Measurements from ENCODE around the gene FGD2.

The FGD2 gene

GRCh38 chr6:36957773-36958271 lies 47.6 kb upstream of the FGD2 start:
- Histone ChIP-seq H3K4me3 (replicated peaks; ENCODE audit: insufficient read depth, low read length) (no peak overlapping the region), H3K27me3 (ENCODE audit: insufficient read depth, poor library complexity, severe bottlenecking) (peaks cover 13% of the 10 kb centered on the region), H3K27ac (replicated peaks) (no peak overlapping the region)
- TF ChIP-seq, protein P1, sequence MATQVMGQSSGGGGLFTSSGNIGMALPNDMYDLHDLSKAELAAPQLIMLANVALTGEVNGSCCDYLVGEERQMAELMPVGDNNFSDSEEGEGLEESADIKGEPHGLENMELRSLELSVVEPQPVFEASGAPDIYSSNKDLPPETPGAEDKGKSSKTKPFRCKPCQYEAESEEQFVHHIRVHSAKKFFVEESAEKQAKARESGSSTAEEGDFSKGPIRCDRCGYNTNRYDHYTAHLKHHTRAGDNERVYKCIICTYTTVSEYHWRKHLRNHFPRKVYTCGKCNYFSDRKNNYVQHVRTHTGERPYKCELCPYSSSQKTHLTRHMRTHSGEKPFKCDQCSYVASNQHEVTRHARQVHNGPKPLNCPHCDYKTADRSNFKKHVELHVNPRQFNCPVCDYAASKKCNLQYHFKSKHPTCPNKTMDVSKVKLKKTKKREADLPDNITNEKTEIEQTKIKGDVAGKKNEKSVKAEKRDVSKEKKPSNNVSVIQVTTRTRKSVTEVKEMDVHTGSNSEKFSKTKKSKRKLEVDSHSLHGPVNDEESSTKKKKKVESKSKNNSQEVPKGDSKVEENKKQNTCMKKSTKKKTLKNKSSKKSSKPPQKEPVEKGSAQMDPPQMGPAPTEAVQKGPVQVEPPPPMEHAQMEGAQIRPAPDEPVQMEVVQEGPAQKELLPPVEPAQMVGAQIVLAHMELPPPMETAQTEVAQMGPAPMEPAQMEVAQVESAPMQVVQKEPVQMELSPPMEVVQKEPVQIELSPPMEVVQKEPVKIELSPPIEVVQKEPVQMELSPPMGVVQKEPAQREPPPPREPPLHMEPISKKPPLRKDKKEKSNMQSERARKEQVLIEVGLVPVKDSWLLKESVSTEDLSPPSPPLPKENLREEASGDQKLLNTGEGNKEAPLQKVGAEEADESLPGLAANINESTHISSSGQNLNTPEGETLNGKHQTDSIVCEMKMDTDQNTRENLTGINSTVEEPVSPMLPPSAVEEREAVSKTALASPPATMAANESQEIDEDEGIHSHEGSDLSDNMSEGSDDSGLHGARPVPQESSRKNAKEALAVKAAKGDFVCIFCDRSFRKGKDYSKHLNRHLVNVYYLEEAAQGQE (IDR thresholded peaks at IDR 0.05; ENCODE audit: insufficient replicate concordance, low read depth): no peak
- no peak for TF ChIP-seq CTCF (IDR thresholded peaks at IDR 0.05; ENCODE audit: insufficient read depth, low read length)
- TF ChIP-seq GABPA (IDR thresholded peaks at IDR 0.05; ENCODE audit: low read depth): no peak
- no peak for TF ChIP-seq SPI1 (IDR thresholded peaks at IDR 0.05; ENCODE audit: borderline replicate concordance, low read depth)
- TF ChIP-seq POLR2AphosphoS5 (IDR thresholded peaks at IDR 0.05; ENCODE audit: low read depth): no peak
- no peak for DNase-seq (ENCODE audit: low read depth in 1 of 2, low spot score in 1 of 2)

DNA sequence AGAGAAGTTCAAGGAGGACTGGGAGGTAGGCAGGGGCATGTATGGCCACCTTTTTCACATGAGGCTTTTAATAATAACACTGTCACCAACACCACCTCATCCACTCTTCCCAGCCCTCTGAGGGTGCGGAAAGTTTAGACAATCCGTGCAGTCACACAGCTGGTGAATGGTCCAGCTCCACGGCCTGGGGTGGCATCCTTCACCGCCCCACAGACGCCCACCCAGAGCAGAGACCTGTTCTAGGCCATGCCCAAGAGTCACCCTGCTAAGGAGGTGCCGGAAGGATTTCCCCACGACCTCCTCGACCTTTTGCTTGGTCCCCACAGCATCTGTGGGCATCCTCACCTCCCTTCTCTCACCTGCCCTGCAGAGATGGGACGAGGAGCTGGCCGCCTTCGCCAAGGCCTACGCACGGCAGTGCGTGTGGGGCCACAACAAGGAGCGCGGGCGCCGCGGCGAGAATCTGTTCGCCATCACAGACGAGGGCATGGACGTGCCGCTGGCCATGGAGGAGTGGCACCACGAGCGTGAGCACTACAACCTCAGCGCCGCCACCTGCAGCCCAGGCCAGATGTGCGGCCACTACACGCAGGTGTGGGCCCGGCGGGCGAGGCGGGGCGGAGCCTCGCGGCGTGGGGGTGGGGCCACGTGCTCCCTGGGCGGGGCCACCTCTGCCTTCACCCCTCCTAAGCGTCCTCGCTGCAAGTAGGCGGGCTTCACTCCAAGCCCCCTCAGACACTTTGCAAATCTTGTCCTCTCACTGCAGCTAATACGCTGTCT lies 46.5 kb upstream of the FGD2 start:
- TF ChIP-seq POLR2AphosphoS5 (IDR thresholded peaks at IDR 0.05; ENCODE audit: low read depth): no peak
- TF ChIP-seq SPI1 (IDR thresholded peaks at IDR 0.05; ENCODE audit: borderline replicate concordance, low read depth): no peak
- TF ChIP-seq GABPA (IDR thresholded peaks at IDR 0.05; ENCODE audit: low read depth): no peak
- no peak for TF ChIP-seq CTCF (IDR thresholded peaks at IDR 0.05; ENCODE audit: insufficient read depth, low read length)
- TF ChIP-seq, protein P1 (IDR thresholded peaks at IDR 0.05; ENCODE audit: insufficient replicate concordance, low read depth): no peak
- H3K27me3 ChIP-seq (ENCODE audit: insufficient read depth, poor library complexity, severe bottlenecking): peaks cover 11% of the 10 kb centered on the region
- H3K4me3 ChIP-seq (replicated peaks; ENCODE audit: insufficient read depth, low read length): no peak overlapping the region
- no peak for DNase-seq (ENCODE audit: low read depth in 1 of 2, low spot score in 1 of 2)
- no peak overlapping the region for H3K27ac ChIP-seq (replicated peaks)

DNA sequence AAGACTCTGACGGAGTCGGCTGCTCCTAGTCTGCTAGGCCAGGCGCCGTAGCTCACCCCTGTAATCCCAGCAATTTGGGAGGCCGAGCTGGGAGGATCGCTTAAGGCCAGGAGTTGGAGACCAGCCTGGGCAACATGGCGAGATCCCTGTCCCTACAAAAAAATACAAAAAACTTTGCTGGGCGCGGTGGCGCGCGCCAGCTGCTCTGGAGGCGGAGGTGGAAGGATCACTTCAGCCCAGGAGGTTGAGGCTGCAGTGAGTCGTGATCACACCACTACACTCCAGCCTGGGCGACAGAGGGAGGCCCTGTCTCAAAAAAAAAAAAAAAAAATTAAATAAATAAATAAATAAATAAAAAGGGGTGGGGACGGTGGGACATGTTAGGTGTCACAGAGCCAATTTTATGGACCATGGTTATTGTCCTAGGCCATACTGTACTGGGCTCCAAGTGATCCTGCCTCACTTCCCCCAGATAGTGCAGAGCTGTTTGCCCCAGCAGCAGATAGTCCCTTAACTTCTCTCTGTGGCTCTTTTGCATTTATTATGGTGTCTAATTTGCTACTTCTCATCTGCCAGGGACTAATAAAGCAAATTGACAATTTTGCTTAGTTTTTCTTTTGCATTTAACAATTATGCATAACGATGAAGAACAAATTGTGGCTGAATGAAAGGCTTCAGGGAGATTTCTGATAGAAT lies 45.8 kb upstream of the FGD2 start:
- DNase-seq (ENCODE audit: low read depth in 1 of 2, low spot score in 1 of 2): no peak
- no peak overlapping the region for H3K4me3 ChIP-seq (replicated peaks; ENCODE audit: insufficient read depth, low read length)
- peaks cover 8% of the 10 kb centered on the region for H3K27me3 ChIP-seq (ENCODE audit: insufficient read depth, poor library complexity, severe bottlenecking)
- TF ChIP-seq GABPA (IDR thresholded peaks at IDR 0.05; ENCODE audit: low read depth) (no peak), CTCF (IDR thresholded peaks at IDR 0.05; ENCODE audit: insufficient read depth, low read length) (no peak), POLR2AphosphoS5 (IDR thresholded peaks at IDR 0.05; ENCODE audit: low read depth) (no peak), SPI1 (IDR thresholded peaks at IDR 0.05; ENCODE audit: borderline replicate concordance, low read depth) (no peak)
- TF ChIP-seq, protein P1 (IDR thresholded peaks at IDR 0.05; ENCODE audit: insufficient replicate concordance, low read depth): no peak
- no peak overlapping the region for H3K27ac ChIP-seq (replicated peaks)
